DND-41 (cell line): Measurements from ENCODE around the gene SNCG.

ENCODE experiments used
- ATAC-seq: fragments of 200-7000 bp; cut with Tn5 transposase; 3 replicates; pipeline ENCODE4 v1.9.1; 2021; ENCODE audit warnings: low read depth; ENCODE audit not compliant: insufficient read depth
- DNase-seq: peaks from one replicate; pipeline ENCODE4 v3.0.0-alpha.2; 2020
- H2AFZ ChIP-seq: 2 replicates; pipeline ENCODE4 v1.6.0; 2012; ENCODE audit warnings: low read depth, low read length
- H3K27ac ChIP-seq: 2 replicates; pipeline ENCODE4 v1.5.1; 2012; ENCODE audit warnings: low read length, inconsistent platforms
- H3K27me3 ChIP-seq: fragments of 200-600 bp; sonication (generic); 2 replicates; pipeline ENCODE4 v1.6.0; 2012; ENCODE audit warnings: low read length, mild to moderate bottlenecking, inconsistent platforms; ENCODE audit not compliant: insufficient read depth, poor library complexity
- H3K36me3 ChIP-seq: 2 replicates; pipeline ENCODE4 v1.5.1; 2012; ENCODE audit warnings: low read length, inconsistent platforms; ENCODE audit not compliant: insufficient read depth
- H3K4me1 ChIP-seq: 2 replicates; pipeline ENCODE4 v1.5.1; 2012; ENCODE audit warnings: mild to moderate bottlenecking, low read length; ENCODE audit not compliant: insufficient read depth
- H3K4me2 ChIP-seq: 2 replicates; pipeline ENCODE4 v1.6.0; 2012; ENCODE audit warnings: mild to moderate bottlenecking, moderate library complexity, low read length, inconsistent platforms; ENCODE audit not compliant: insufficient read depth
- H3K4me3 ChIP-seq, 2 experiments: fragments of 200-600 bp in 1 of 2; shearing (Covaris generic) in 1 of 2; 2 replicates each; pipeline ENCODE4 v1.5.1; 2012 to 2016; ENCODE audit warnings: inconsistent platforms in 2 of 2, low read length in 2 of 2, mild to moderate bottlenecking in 2 of 2, low read depth in 1 of 2, moderate library complexity in 1 of 2
- H3K79me2 ChIP-seq: 2 replicates; pipeline ENCODE4 v1.6.0; 2012; ENCODE audit warnings: low read length, inconsistent platforms; ENCODE audit not compliant: insufficient read depth
- H3K9ac ChIP-seq: 2 replicates; pipeline ENCODE4 v1.6.0; 2012; ENCODE audit warnings: low read depth, mild to moderate bottlenecking, inconsistent platforms, low read length, moderate library complexity
- H3K9me3 ChIP-seq: 2 replicates; pipeline ENCODE4 v1.5.1; 2012; ENCODE audit warnings: low read length, moderate library complexity, mild to moderate bottlenecking, inconsistent platforms; ENCODE audit not compliant: insufficient read depth, severe bottlenecking
- H4K20me1 ChIP-seq: 2 replicates; pipeline ENCODE4 v1.6.0; 2012; ENCODE audit warnings: low read length; ENCODE audit not compliant: insufficient read depth
- CTCF ChIP-seq: IDR thresholded peaks from 2 replicates; pipeline ENCODE4 v1.5.1; 2012; ENCODE audit warnings: borderline replicate concordance, low read length, moderate library complexity, mild to moderate bottlenecking; ENCODE audit not compliant: poor library complexity, severe bottlenecking; ENCODE audit errors: extremely low read depth
- EZH2 ChIP-seq: IDR thresholded peaks from 3 replicates; pipeline ENCODE4 v1.6.1; 2012; ENCODE audit warnings: borderline replicate concordance, low read depth, mild to moderate bottlenecking, moderate library complexity, low read length, inconsistent platforms; ENCODE audit not compliant: severe bottlenecking

The SNCG gene

GRCh38 chr10:86957471-86958115, 806 bp upstream of the SNCG start, which contains the start of gene MMRN2:
TSS of gene MMRN2 (minus strand) at chr10:86957615. CDS start at chr10:86957541, 74 bp downstream.
- Histone ChIP-seq H3K4me2 (no peak within 1 kb of the TSS), H3K79me2 (no peaks in the 10 kb centered on the region), H3K9ac (no peak within 1 kb of the TSS), H3K27ac (no peak within 1 kb of the TSS), H2AFZ (no peak within 1 kb of the TSS), H3K9me3 (no peaks in the 10 kb centered on the region), H3K4me3 (no peak within 1 kb of the TSS), H3K36me3 (no peaks in the 10 kb centered on the region), H4K20me1 (no peaks in the 10 kb centered on the region), H3K27me3 (no peaks in the 10 kb centered on the region), H3K4me1 (no peaks in the 10 kb centered on the region)
- TF ChIP-seq CTCF (no peak), EZH2 (no peak)
- ATAC-seq (no peak), DNase-seq (no peak)

GRCh38 chr10:86958901-86959736, 720 bp downstream of the SNCG start:
- H3K4me1 ChIP-seq: no peaks in the 10 kb centered on the region
- H3K27me3 ChIP-seq: no peaks in the 10 kb centered on the region
- H3K79me2 ChIP-seq: no peaks in the 10 kb centered on the region
- H3K27ac ChIP-seq: no peak overlapping the region
- no peaks in the 10 kb centered on the region for H3K9me3 ChIP-seq
- no peak for TF ChIP-seq EZH2
- TF ChIP-seq CTCF: no peak
- H3K36me3 ChIP-seq: no peaks in the 10 kb centered on the region
- ATAC-seq (no peak), DNase-seq (no peak)
- no peak overlapping the region for H3K4me2 ChIP-seq
- H3K4me3 ChIP-seq: no peak overlapping the region
- H4K20me1 ChIP-seq: no peaks in the 10 kb centered on the region; the same call in 1 of the 2 replicates
- no peak overlapping the region for H3K9ac ChIP-seq
- no peak overlapping the region for H2AFZ ChIP-seq

DNA sequence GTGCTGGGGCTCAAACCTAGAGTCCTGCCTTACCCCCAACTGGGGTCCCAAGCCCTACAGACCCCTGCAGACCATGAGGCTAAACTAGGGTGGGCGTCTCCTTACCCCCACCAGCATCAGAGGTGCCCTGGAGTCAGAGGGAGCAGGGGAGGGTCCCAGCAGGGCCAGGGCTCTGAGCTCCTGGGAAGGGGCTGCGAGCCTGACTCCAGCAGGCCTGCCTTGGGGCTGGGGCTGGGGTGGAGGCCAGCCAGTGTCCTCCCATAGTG, 1.3 kb downstream of the SNCG start:
- no peak overlapping the region for H3K4me2 ChIP-seq

More for the DNA sequence above, 1.3 kb downstream of the SNCG start:
- no peak for ATAC-seq
- no peaks in the 10 kb centered on the region for H3K79me2 ChIP-seq
- no peak overlapping the region for H3K4me3 ChIP-seq
- no peaks in the 10 kb centered on the region for H3K27me3 ChIP-seq
- no peaks in the 10 kb centered on the region for H3K9me3 ChIP-seq
- no peak overlapping the region for H3K9ac ChIP-seq
- H3K36me3 ChIP-seq: no peaks in the 10 kb centered on the region
- H2AFZ ChIP-seq: no peak overlapping the region
- no peak overlapping the region for H3K27ac ChIP-seq
- no peaks in the 10 kb centered on the region for H3K4me1 ChIP-seq
- H4K20me1 ChIP-seq: no peaks in the 10 kb centered on the region; the same call in 1 of the 2 replicates
- TF ChIP-seq EZH2: no peak
- TF ChIP-seq CTCF: no peak
- DNase-seq: no peak
